Measurements from ENCODE around the gene ADAM19. TPM values are rescaled to one million over a fixed set of nuclear protein-coding genes. Genes with fewer than 3 reads are reported as not detected.

ADAM19 gene
- total and polyA plus RNA-seq, 7 donors, result 0.27 to 4.5 (median 1.4) TPM

GRCh38 chr5:157594257-157594656, 18.7 kb upstream of the ADAM19 start:
- TF ChIP-seq CTCF (IDR thresholded peaks at IDR 0.05), result no peak
- intact Hi-C loops (cut with DNase I), result no loop called here
- Histone ChIP-seq H3K4me3 (no peak overlapping the region), H3K9me3 (no peaks in the 10 kb centered on the region), H3K27me3 (ENCODE audit: insufficient read depth in 3 of 3, low read length in 2 of 3) (no peaks in the 10 kb centered on the region), H3K4me1 (no peaks in the 10 kb centered on the region), H3K36me3 (ENCODE audit: insufficient read depth in 1 of 2, low read depth in 1 of 2) (no peaks in the 10 kb centered on the region), H3K27ac (no peak overlapping the region)
- no peak for ATAC-seq
- DNase-seq, result no peak

DNA sequence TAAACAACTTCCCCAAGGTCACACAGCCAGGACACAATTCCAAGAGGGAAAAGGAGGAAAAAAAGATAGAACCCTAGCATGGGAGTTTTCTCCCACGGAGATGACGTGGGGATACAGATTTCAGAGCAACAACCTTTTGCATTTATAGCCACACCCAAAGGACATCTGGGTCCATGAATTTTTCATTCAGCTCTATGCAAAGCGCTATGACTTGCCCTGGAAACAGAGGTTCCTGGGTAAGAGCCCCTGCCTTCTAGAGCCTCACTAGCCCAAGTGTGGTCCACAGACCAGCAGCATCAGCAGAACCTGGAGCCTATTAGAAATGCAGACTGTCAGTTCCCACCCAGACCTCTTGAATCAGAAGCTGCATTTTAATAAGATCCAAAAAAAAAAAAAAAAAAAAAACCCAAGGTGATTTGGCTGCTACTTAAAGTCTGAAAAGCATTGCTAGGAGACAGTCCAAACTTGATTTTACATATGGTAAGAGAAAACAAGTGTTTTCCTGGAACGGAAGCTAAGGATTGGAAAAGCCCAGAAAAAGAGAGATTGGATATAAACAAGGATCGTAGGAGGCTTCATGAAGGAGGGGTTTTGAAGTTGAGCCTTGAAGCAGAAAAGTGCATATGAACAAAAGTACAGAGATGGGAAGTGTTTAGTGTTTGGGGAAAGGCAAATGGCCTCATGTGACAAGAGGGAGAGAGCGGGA, 17.6 kb upstream of the ADAM19 start:
- ATAC-seq (no peak), DNase-seq (no peak)
- no peak overlapping the region for H3K4me3 ChIP-seq
- no peak overlapping the region for H3K27ac ChIP-seq
- no peaks in the 10 kb centered on the region for H3K4me1 ChIP-seq
- no peaks in the 10 kb centered on the region for H3K27me3 ChIP-seq (ENCODE audit: insufficient read depth in 3 of 3, low read length in 2 of 3)
- WGBS, 3 donors, result 75 to 80% (median 76%) methylated on average over 6 of the region's 6 CpGs
- H3K36me3 ChIP-seq (ENCODE audit: insufficient read depth in 1 of 2, low read depth in 1 of 2), result no peaks in the 10 kb centered on the region
- no peak for TF ChIP-seq CTCF (IDR thresholded peaks at IDR 0.05)
- H3K9me3 ChIP-seq, result no peaks in the 10 kb centered on the region
- intact Hi-C loops (cut with DNase I), result no loop called here

- Histone ChIP-seq H3K36me3 (ENCODE audit: insufficient read depth in 1 of 2, low read depth in 1 of 2) (no peaks in the 10 kb centered on the region), H3K9me3 (no peaks in the 10 kb centered on the region), H3K4me1 (no peaks in the 10 kb centered on the region), H3K27me3 (ENCODE audit: insufficient read depth in 3 of 3, low read length in 2 of 3) (no peaks in the 10 kb centered on the region), H3K27ac (no peak overlapping the region), H3K4me3 (no peak overlapping the region)
- intact Hi-C loops (cut with DNase I), result no loop called here
- DNase-seq, result no peak
- 23 to 47% (median 31%) methylated on average over 3 of the region's 3 CpGs for WGBS, 3 donors
- ATAC-seq, result no peak
- TF ChIP-seq CTCF (IDR thresholded peaks at IDR 0.05), result no peak
Measured at GRCh38 chr5:157592594-157592993, 17.0 kb upstream of the ADAM19 start.

- no peaks in the 10 kb centered on the region for H3K36me3 ChIP-seq (ENCODE audit: insufficient read depth in 1 of 2, low read depth in 1 of 2)
- H3K4me3 ChIP-seq, result no peak overlapping the region
Measured at GRCh38 chr5:157590478-157590877, 14.9 kb upstream of the ADAM19 start.

More at GRCh38 chr5:157590478-157590877, 14.9 kb upstream of the ADAM19 start:
- no peak for TF ChIP-seq CTCF (IDR thresholded peaks at IDR 0.05)
- DNase-seq, result no peak
- Histone ChIP-seq H3K27me3 (ENCODE audit: insufficient read depth in 3 of 3, low read length in 2 of 3) (no peaks in the 10 kb centered on the region), H3K27ac (no peak overlapping the region), H3K9me3 (no peaks in the 10 kb centered on the region), H3K4me1 (no peaks in the 10 kb centered on the region)
- intact Hi-C loops (cut with DNase I), result no loop called here
- ATAC-seq, result no peak

Data from psoas muscle (tissue), 8 donors.